Neural progenitor cell (in vitro differentiated cells): ENCODE data around the gene PKN1. TPM values are rescaled to one million over a fixed set of nuclear protein-coding genes. Genes with fewer than 3 reads are reported as not detected.
A peak's percentile ranks its signal among the peaks of the same experiment; 100 is the strongest.

Experiments used
- DNase-seq: peaks from one replicate; pipeline ENCODE4 v3.0.0-alpha.2; 2016; ENCODE audit warnings: low spot score
- H2AFZ ChIP-seq: fragments of 200-600 bp; sonication (generic); replicated peaks from 2 replicates; pipeline ENCODE4 v1.6.1; 2016; ENCODE audit warnings: antibody characterized with exemption
- H3F3A ChIP-seq: fragments of 200-600 bp; sonication (generic); 2 replicates; pipeline ENCODE4 v1.6.1; 2016; ENCODE audit warnings: antibody characterized with exemption, low read depth
- H3K27ac ChIP-seq: fragments of 200-600 bp; sonication (generic); 2 replicates; pipeline ENCODE4 v1.5.1; 2016; ENCODE audit warnings: mild to moderate bottlenecking
- H3K27me3 ChIP-seq: fragments of 200-600 bp; sonication (generic); 2 replicates; pipeline ENCODE4 v1.6.1; 2016; ENCODE audit warnings: mild to moderate bottlenecking, moderate library complexity
- H3K36me3 ChIP-seq: fragments of 200-600 bp; sonication (generic); 2 replicates; pipeline ENCODE4 v1.5.1; 2016
- H3K4me1 ChIP-seq: fragments of 200-600 bp; sonication (generic); 2 replicates; pipeline ENCODE4 v1.6.1; 2016; ENCODE audit warnings: mixed run types
- H3K4me2 ChIP-seq: fragments of 200-600 bp; sonication (generic); 2 replicates; pipeline ENCODE4 v1.6.1; 2016
- H3K4me3 ChIP-seq: fragments of 200-600 bp; sonication (generic); 2 replicates; pipeline ENCODE4 v1.5.1; 2016
- H3K79me2 ChIP-seq: fragments of 200-600 bp; sonication (generic); 2 replicates; pipeline ENCODE4 v1.6.1; 2016; ENCODE audit warnings: low read depth
- H3K9ac ChIP-seq: fragments of 200-600 bp; sonication (generic); 2 replicates; pipeline ENCODE4 v1.6.1; 2016
- H3K9me3 ChIP-seq: fragments of 200-600 bp; sonication (generic); 2 replicates; pipeline ENCODE4 v1.5.1; 2016; ENCODE audit warnings: low read depth
- H4K20me1 ChIP-seq: fragments of 200-600 bp; sonication (generic); 2 replicates; pipeline ENCODE4 v1.6.1; 2016; ENCODE audit warnings: low read depth
- H3K27ac Mint-ChIP-seq: 3 replicates; pipeline ENCODE4 v1.8.0; 2021; ENCODE audit warnings: mixed read lengths
- H3K27me3 Mint-ChIP-seq: 2 replicates; pipeline ENCODE4 v1.8.0; 2022; ENCODE audit warnings: low read depth, mild to moderate bottlenecking, inconsistent platforms, moderate library complexity, mixed read lengths; ENCODE audit not compliant: insufficient read depth
- H3K36me3 Mint-ChIP-seq: 3 replicates; pipeline ENCODE4 v1.8.0; 2021; ENCODE audit warnings: mixed read lengths
- H3K4me1 Mint-ChIP-seq: 3 replicates; pipeline ENCODE4 v1.8.0; 2021; ENCODE audit warnings: mixed read lengths
- H3K4me3 Mint-ChIP-seq: 3 replicates; pipeline ENCODE4 v1.8.0; 2021; ENCODE audit warnings: mild to moderate bottlenecking, moderate library complexity, mixed read lengths
- H3K9me3 Mint-ChIP-seq: 3 replicates; pipeline ENCODE4 v1.8.0; 2020; ENCODE audit warnings: mixed read lengths
- CTCF ChIP-seq: fragments of 200-600 bp; sonication (generic); IDR thresholded peaks from 2 replicates; pipeline ENCODE4 v1.5.1; 2017; ENCODE audit warnings: antibody characterized with exemption, mild to moderate bottlenecking
- EZH2 ChIP-seq: fragments of 200-600 bp; sonication (generic); IDR thresholded peaks from 2 replicates; pipeline ENCODE4 v1.6.1; 2017; ENCODE audit warnings: antibody characterized with exemption, mild to moderate bottlenecking, moderate library complexity
- EZH2phosphoT487 ChIP-seq: fragments of 200-600 bp; sonication (generic); IDR thresholded peaks from 2 replicates; pipeline ENCODE4 v1.6.1; 2017; ENCODE audit warnings: antibody characterized with exemption
- total RNA-seq: library from RNA; depleted of rRNA; stranded (reverse); fragments of >200 nt; gene quantifications from 2 replicates; pipeline ENCODE4 v1.2.3, GENCODE V29; 2015; ENCODE audit warnings: low replicate concordance

PKN1 gene
- total RNA-seq, 1 donor from 2014 or later, result 29.0 TPM

- no peak overlapping the region for H3K9ac ChIP-seq
- no peak for TF ChIP-seq EZH2
- no peak for TF ChIP-seq EZH2phosphoT487
- TF ChIP-seq CTCF, result no peak
- H3K27ac Mint-ChIP-seq, result peak overlapping the region; percentile 42
- no peaks in the 10 kb centered on the region for H3K27me3 ChIP-seq
- H3K9me3 ChIP-seq, result no peaks in the 10 kb centered on the region
- no peak for DNase-seq
- no peaks in the 10 kb centered on the region for H3K9me3 Mint-ChIP-seq
- H3K27ac ChIP-seq, result peak overlapping the region; percentile 25
- H3K4me3 ChIP-seq, result no peak overlapping the region
- H2AFZ ChIP-seq, result no peak overlapping the region
- H3K4me3 Mint-ChIP-seq, result peak overlapping the region; percentile 75
- H3K4me1 Mint-ChIP-seq, result peaks cover 14% of the 10 kb centered on the region
- peaks cover 8% of the 10 kb centered on the region for H4K20me1 ChIP-seq
- no peak overlapping the region for H3K4me2 ChIP-seq
- H3K79me2 ChIP-seq, result no peaks in the 10 kb centered on the region
- H3F3A ChIP-seq, result peaks cover 23% of the 10 kb centered on the region
- H3K27me3 Mint-ChIP-seq, result peaks cover 12% of the 10 kb centered on the region
- H3K36me3 Mint-ChIP-seq, result peaks cover 11% of the 10 kb centered on the region
- no peaks in the 10 kb centered on the region for H3K36me3 ChIP-seq
- no peaks in the 10 kb centered on the region for H3K4me1 ChIP-seq
These were observed 26.3 kb upstream of the PKN1 start for GRCh38 chr19:14406645-14407401.

GRCh38 chr19:14407605-14408484 lies 25.3 kb upstream of the PKN1 start:
- no peak overlapping the region for H3K27ac ChIP-seq
- H3K4me1 Mint-ChIP-seq, result peaks cover 12% of the 10 kb centered on the region
- H3K4me1 ChIP-seq, result no peaks in the 10 kb centered on the region
- TF ChIP-seq EZH2phosphoT487 (no peak), CTCF (no peak), EZH2 (no peak)
- no peak overlapping the region for H3K4me2 ChIP-seq
- peaks cover 10% of the 10 kb centered on the region for H3K79me2 ChIP-seq
- H3K9ac ChIP-seq, result no peak overlapping the region
- no peak overlapping the region for H2AFZ ChIP-seq
- no peaks in the 10 kb centered on the region for H3K9me3 Mint-ChIP-seq
- no peak overlapping the region for H3K27ac Mint-ChIP-seq
- H3K36me3 ChIP-seq, result no peaks in the 10 kb centered on the region
- no peak overlapping the region for H3K4me3 Mint-ChIP-seq
- no peak for DNase-seq
- peaks cover 23% of the 10 kb centered on the region for H3F3A ChIP-seq
- peaks cover 10% of the 10 kb centered on the region for H3K27me3 Mint-ChIP-seq
- peaks cover 11% of the 10 kb centered on the region for H3K36me3 Mint-ChIP-seq
- no peak overlapping the region for H3K4me3 ChIP-seq
- H3K9me3 ChIP-seq, result no peaks in the 10 kb centered on the region
- no peaks in the 10 kb centered on the region for H3K27me3 ChIP-seq
- peaks cover 18% of the 10 kb centered on the region for H4K20me1 ChIP-seq

GRCh38 chr19:14408491-14409145 lies 24.5 kb upstream of the PKN1 start:
- peaks cover 23% of the 10 kb centered on the region for H3F3A ChIP-seq
- no peaks in the 10 kb centered on the region for H3K36me3 ChIP-seq
- peaks cover 25% of the 10 kb centered on the region for H4K20me1 ChIP-seq
- H3K9me3 ChIP-seq, result no peaks in the 10 kb centered on the region
- H3K79me2 ChIP-seq, result peaks cover 18% of the 10 kb centered on the region
- Mint-ChIP-seq H3K9me3 (no peaks in the 10 kb centered on the region), H3K36me3 (peaks cover 17% of the 10 kb centered on the region), H3K27me3 (peaks cover 10% of the 10 kb centered on the region), H3K27ac (no peak overlapping the region), H3K4me3 (no peak overlapping the region), H3K4me1 (peaks cover 19% of the 10 kb centered on the region)
- no peak for DNase-seq
- H3K4me1 ChIP-seq, result no peaks in the 10 kb centered on the region
- no peak overlapping the region for H2AFZ ChIP-seq
- no peak overlapping the region for H3K9ac ChIP-seq
- no peak overlapping the region for H3K4me2 ChIP-seq
- H3K27ac ChIP-seq, result no peak overlapping the region
- TF ChIP-seq EZH2phosphoT487 (no peak), EZH2 (no peak), CTCF (no peak)
- no peak overlapping the region for H3K4me3 ChIP-seq
- no peaks in the 10 kb centered on the region for H3K27me3 ChIP-seq
